ENCODE results near the gene PCNX2.
"Not testable (repeated sequence)": the region's sequence is repeated elsewhere in the genome, so short reads cannot be mapped to it uniquely, and the experiment has no call there.

Gene PCNX2

DNA sequence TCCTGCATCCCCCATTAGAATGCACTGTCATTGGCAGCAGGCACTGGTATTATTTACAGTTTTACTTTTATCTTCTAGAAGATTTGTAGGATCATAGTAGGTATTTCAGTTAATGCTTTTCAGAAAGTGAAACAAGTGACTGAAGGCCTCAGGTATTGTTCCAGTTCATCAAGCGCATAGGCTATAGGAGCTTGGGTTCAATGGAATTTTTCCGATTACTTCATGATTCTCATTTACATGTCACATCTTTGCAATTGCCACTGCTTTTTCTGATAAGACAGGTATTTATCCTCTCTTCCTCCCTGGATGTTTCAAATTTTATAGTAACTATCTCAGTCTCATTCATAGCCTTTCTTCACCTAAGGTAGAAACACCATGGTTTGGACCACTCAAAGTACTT lies 183.8 kb downstream of the PCNX2 start:
- Mint-ChIP-seq H3K27ac (no peak overlapping the region), H3K9me3 (no peaks in the 10 kb centered on the region), H3K4me3 (no peak overlapping the region), H3K4me1 (ENCODE audit: low read depth) (peaks cover 18% of the 10 kb centered on the region), H3K36me3 (ENCODE audit: low read depth) (peaks cover 66% of the 10 kb centered on the region), H3K27me3 (no peaks in the 10 kb centered on the region)
- DNase-seq = no peak

DNA sequence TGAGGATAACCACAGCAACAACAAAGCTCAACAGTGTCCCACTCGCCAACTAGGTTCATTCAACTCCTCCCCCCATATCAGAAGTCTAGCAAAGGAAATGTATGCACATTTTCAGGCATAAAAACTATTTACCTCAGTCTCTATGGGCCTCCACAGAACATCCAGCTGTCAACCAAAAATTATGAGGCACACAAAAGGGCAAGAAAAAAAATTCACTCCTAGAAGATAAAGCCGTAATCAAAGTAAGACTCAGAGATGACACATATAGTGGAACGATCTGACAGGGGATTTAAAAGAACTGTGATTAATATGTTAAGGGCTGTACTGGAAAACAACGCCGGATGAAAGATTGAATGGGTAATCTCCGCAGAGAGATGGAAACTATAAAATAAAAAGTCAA lies 186.4 kb downstream of the PCNX2 start:
- H3K36me3 Mint-ChIP-seq (ENCODE audit: low read depth) = peaks cover 71% of the 10 kb centered on the region
- H3K9me3 Mint-ChIP-seq = no peaks in the 10 kb centered on the region
- no peak for DNase-seq
- no peak overlapping the region for H3K4me3 Mint-ChIP-seq
- no peak overlapping the region for H3K27ac Mint-ChIP-seq
- H3K27me3 Mint-ChIP-seq = no peaks in the 10 kb centered on the region
- H3K4me1 Mint-ChIP-seq (ENCODE audit: low read depth) = peaks cover 15% of the 10 kb centered on the region

DNA sequence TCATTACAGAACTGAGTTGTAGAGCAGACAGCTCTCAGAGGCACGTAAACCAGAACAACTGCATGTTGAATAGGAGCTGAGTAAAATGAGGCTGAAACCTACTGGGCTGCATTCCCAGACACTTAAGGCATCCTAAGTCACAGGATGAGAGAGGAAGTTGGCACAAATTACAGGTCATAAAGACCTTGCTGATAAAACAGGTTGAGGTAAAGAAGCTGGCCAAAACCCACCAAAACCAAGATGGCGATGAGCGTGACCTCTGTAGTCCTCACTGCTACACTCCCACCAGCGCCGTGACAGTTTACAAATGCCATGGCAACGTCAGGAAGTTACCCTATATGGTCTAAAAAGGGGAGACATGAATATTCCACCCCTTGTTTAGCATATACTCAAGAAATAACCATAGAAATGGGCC lies 187.8 kb downstream of the PCNX2 start:
- H3K27me3 Mint-ChIP-seq; H3K4me1 Mint-ChIP-seq (ENCODE audit: low read depth); DNase-seq; H3K27ac Mint-ChIP-seq; H3K4me3 Mint-ChIP-seq; H3K9me3 Mint-ChIP-seq: not testable (repeated sequence)
- H3K36me3 Mint-ChIP-seq (ENCODE audit: low read depth) = peaks cover 72% of the 10 kb centered on the region

DNA sequence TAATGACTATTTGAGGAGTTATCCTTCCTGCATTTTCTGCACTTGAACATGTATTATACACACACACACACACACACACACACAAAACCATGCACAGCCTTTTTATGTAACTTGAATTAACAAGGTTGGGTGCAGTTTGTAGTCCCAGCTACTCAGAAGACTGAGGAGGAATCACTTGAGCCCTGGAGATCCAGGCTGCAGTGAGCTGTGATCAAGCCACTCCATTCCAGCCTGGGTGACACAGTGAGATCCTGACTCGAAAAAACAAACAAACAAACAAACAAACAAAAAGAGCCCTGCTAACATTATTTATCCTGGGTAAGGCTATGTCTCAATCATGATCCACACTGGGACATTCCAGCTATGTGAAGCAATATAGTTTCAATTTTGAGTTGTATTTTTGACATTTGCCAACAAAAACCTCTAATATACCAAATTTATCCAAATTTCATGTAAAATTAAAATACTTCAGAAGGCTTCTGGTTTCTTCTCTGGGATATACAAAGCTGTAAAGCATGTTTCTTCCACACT lies 188.3 kb downstream of the PCNX2 start:
- Mint-ChIP-seq H3K4me3 (no peak overlapping the region), H3K4me1 (ENCODE audit: low read depth) (peaks cover 5% of the 10 kb centered on the region), H3K36me3 (ENCODE audit: low read depth) (peaks cover 71% of the 10 kb centered on the region), H3K27me3 (no peaks in the 10 kb centered on the region), H3K9me3 (no peaks in the 10 kb centered on the region), H3K27ac (no peak overlapping the region)
- DNase-seq = no peak

DNA sequence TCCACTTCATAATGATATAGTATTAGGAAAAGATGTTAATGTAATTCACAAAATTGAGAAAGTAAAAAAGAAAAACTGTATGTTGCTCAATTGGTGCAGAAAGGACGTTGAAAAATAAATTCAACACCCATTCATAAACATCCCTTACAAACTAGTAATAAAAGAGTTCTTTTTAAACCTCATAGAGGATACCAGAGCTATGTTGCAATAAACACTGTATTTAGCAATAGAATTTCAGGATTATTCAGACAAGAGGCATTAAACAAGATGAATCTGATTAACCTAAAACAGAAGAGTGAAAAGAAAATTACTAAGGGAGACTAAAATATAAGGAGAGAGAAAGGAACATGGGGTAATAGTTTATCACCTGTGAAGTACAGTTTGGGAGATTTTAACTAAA lies 190.3 kb downstream of the PCNX2 start:
- Mint-ChIP-seq H3K27ac (no peak overlapping the region), H3K36me3 (ENCODE audit: low read depth) (peaks cover 62% of the 10 kb centered on the region), H3K27me3 (no peaks in the 10 kb centered on the region), H3K4me3 (no peak overlapping the region), H3K4me1 (ENCODE audit: low read depth) (peaks cover 5% of the 10 kb centered on the region), H3K9me3 (no peaks in the 10 kb centered on the region)
- no peak for DNase-seq

DNA sequence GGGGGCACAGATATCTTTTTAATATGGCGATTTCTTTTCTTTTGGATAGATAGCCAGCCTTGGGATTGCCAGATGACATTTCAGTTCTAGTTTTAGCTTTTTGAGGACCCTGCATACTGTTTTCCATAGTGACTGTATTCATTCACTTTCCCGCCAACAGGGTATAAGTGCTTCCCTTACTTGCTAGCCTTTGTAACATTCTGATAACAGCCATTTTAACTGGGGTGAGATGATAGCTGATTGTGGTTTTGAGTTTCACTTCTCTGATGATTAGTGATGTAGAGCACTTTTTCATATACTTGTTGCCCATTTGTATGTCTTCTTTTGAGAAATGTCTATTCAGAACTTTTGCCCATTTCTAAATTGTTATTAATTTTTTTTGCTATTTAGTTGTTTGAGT lies 193.2 kb downstream of the PCNX2 start:
- H3K36me3 Mint-ChIP-seq (ENCODE audit: low read depth) = peaks cover 48% of the 10 kb centered on the region
- no peaks in the 10 kb centered on the region for H3K9me3 Mint-ChIP-seq
- H3K27ac Mint-ChIP-seq = no peak overlapping the region
- peaks cover 13% of the 10 kb centered on the region for H3K4me1 Mint-ChIP-seq (ENCODE audit: low read depth)
- H3K4me3 Mint-ChIP-seq = no peak overlapping the region
- DNase-seq = no peak
- H3K27me3 Mint-ChIP-seq = no peaks in the 10 kb centered on the region

DNA sequence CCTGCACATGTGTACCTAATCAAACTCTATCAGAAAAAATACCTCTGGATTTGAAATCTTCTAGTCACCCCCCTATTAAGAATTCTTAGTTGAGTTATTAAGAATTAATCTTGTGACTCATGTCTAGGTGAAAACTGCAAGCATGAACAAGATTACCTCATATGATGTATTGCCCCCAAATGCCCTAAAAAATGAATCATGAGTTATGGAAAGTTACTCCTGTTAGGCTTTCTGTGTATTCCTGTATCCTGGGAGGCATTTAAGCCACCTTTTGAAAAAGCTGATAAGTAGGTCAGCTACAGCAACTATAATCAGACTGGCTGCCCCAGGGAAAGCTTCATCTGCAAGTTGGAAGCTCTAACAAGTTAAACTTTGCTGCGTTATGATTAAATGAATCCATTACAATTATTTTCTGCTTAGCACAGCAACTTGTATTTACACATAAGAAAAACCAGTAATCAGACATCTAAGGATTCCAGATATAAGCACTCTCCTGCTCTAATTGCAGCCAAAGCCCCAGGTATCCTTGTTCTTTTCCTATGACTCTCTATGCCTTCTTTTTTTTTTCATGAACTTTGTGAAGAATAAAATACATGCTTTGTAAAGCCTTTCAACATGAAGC lies 197.5 kb downstream of the PCNX2 start:
- no peak for DNase-seq
- no peak overlapping the region for H3K4me3 Mint-ChIP-seq
- peaks cover 60% of the 10 kb centered on the region for H3K36me3 Mint-ChIP-seq (ENCODE audit: low read depth)
- peak overlapping the region; percentile 38 for H3K27ac Mint-ChIP-seq
- H3K27me3 Mint-ChIP-seq = no peaks in the 10 kb centered on the region
- H3K4me1 Mint-ChIP-seq (ENCODE audit: low read depth) = peaks cover 17% of the 10 kb centered on the region
- no peaks in the 10 kb centered on the region for H3K9me3 Mint-ChIP-seq

DNA sequence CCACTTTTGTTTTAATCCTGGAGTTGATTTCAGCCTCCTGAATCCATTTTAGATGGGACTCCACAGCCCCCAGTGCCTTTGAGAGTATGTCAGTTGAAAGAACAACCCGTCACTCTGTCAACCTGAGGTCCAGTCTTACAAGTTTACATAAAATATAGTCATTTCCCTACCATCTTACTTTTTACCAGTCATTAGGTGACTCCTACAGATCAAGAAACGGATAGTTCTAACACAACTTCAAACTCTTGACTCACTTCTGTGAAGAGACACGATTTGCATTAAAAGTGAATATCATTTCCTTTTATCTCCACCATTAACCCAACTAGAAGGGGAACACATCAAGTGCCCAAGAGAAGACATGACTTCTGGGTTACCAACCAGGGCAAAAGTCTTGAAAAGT lies 198.0 kb downstream of the PCNX2 start:
- no peaks in the 10 kb centered on the region for H3K27me3 Mint-ChIP-seq
- H3K4me3 Mint-ChIP-seq = no peak overlapping the region
- DNase-seq = no peak
- H3K4me1 Mint-ChIP-seq (ENCODE audit: low read depth) = peaks cover 15% of the 10 kb centered on the region
- H3K36me3 Mint-ChIP-seq (ENCODE audit: low read depth) = peaks cover 56% of the 10 kb centered on the region
- H3K9me3 Mint-ChIP-seq = no peaks in the 10 kb centered on the region
- H3K27ac Mint-ChIP-seq = peak overlapping the region; percentile 38

DNA sequence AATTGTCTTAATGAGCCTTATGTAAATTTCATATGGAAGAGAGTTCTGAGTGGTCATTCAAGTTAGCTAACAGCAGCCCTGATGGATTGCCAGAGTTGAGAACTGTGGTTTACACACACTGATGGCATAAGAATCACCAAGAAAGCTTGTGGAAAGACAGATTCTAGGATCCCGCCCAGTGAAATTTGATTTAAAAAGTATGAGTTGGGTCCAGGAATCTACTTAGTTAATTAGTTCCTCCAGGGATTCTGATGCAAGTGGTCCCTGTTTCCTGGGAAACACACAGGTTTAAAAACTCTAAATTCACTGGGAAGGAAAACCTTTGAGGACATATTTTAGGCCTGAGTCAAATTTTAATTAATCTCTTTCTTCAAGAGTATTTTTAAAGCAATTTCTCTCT lies 200.8 kb downstream of the PCNX2 start:
- Mint-ChIP-seq H3K27ac (no peak overlapping the region), H3K4me3 (no peak overlapping the region), H3K4me1 (ENCODE audit: low read depth) (peaks cover 15% of the 10 kb centered on the region), H3K9me3 (no peaks in the 10 kb centered on the region), H3K36me3 (ENCODE audit: low read depth) (peaks cover 70% of the 10 kb centered on the region), H3K27me3 (no peaks in the 10 kb centered on the region)
- no peak for DNase-seq

DNA sequence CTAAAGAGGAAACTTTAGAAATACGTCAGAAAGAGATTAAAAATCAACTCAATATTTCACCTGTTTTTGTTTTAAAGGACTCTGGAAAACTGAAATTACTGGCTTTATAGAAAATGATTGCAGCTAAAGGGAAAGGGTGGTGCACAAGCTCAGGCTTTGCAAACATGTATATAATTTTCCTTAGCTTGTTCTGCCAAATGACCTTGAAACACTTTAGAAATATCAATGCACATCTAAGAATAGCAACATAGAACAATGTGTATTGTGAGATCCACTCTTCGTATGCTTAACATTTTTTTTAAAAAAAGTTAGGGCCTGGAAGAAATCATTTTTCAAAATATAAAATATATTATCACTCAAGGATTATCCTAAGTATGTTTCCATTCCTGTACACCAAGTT lies 201.3 kb downstream of the PCNX2 start:
- Mint-ChIP-seq H3K9me3 (no peaks in the 10 kb centered on the region), H3K4me3 (no peak overlapping the region), H3K36me3 (ENCODE audit: low read depth) (peaks cover 74% of the 10 kb centered on the region), H3K27me3 (no peaks in the 10 kb centered on the region), H3K4me1 (ENCODE audit: low read depth) (peaks cover 15% of the 10 kb centered on the region), H3K27ac (no peak overlapping the region)
- no peak for DNase-seq

DNA sequence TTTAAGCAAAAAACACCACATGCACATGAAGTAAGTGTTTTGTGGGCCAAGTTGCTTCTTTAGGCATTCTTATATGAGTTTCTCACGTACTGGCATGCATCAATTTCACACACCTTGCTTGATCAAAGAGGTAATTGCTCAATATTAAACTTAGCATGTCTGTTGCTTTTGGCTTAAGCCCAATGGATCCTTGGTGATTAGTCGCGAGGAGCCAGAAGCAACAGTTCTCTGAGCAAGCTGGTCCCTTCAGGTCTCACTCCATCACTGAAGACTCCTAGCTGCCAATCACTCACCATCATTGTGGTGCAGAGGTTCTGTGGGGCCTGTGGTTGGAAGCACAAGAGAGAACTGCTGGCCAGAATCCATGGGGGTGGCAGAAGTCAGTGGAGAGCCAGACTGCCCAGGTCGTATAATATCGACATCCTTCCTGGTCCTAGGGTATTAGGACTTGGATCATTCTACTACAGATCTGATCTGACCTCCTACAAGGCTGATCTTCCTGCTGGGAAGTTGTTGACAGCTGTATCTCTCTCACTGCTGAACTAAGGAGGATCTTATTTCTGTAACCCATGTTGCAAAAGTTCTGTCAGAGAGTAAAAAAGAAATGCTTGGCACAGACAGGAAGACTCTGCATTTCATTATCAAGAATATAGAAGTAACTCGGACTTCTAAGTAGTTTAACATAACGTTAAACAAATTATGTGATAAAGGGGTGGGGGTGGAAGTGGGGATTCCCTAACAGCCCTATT lies 204.6 kb downstream of the PCNX2 start:
- Mint-ChIP-seq H3K4me3 (no peak overlapping the region), H3K36me3 (ENCODE audit: low read depth) (peaks cover 77% of the 10 kb centered on the region), H3K4me1 (ENCODE audit: low read depth) (peaks cover 2% of the 10 kb centered on the region), H3K27me3 (no peaks in the 10 kb centered on the region), H3K27ac (no peak overlapping the region), H3K9me3 (no peaks in the 10 kb centered on the region)
- DNase-seq = no peak

DNA sequence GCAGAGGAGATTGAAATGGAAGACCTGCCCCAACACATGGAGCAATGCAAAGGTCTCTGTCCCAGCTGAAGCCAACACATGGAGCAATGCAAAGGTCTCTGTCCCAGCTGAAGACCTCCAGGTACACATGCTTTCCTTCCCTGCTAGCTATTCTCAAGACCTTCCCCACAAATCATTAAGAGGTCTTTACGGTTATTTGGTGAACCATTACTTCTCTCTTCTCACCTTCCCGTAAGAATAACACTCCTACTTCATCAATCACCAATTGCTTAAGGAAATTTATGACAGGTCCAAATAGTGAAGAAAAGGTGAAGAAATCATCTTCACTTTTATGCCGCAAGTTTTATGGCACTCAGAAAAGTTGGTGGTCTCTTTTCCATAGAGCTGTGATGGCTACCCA lies 206.3 kb downstream of the PCNX2 start:
- H3K36me3 Mint-ChIP-seq (ENCODE audit: low read depth) = peaks cover 77% of the 10 kb centered on the region
- H3K9me3 Mint-ChIP-seq = no peaks in the 10 kb centered on the region
- H3K27me3 Mint-ChIP-seq = no peaks in the 10 kb centered on the region
- peaks cover 2% of the 10 kb centered on the region for H3K4me1 Mint-ChIP-seq (ENCODE audit: low read depth)
- no peak overlapping the region for H3K27ac Mint-ChIP-seq
- DNase-seq = no peak
- H3K4me3 Mint-ChIP-seq = no peak overlapping the region

DNA sequence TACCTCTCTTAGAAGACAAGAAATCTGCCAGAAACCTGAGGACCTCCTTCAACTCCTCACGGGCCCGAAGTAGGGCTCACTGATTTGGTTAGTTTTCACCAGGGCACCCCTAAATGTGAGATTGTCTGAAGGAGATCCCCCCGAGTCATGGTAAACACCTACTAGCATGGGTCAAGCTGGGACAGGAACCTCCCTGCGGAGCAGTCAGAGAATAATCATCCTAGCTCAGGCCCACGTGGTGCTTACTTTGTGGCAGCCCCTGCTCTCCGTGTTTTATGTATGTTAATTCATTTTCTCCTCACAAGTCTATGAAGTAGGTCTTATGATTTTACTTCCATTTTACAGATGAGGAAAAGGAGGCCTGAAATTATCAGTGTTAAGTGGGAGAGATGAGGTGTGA lies 206.9 kb downstream of the PCNX2 start:
- no peak for DNase-seq
- no peak overlapping the region for H3K4me3 Mint-ChIP-seq
- peaks cover 2% of the 10 kb centered on the region for H3K4me1 Mint-ChIP-seq (ENCODE audit: low read depth)
- H3K27me3 Mint-ChIP-seq = no peaks in the 10 kb centered on the region
- no peak overlapping the region for H3K27ac Mint-ChIP-seq
- no peaks in the 10 kb centered on the region for H3K9me3 Mint-ChIP-seq
- H3K36me3 Mint-ChIP-seq (ENCODE audit: low read depth) = peaks cover 75% of the 10 kb centered on the region

DNA sequence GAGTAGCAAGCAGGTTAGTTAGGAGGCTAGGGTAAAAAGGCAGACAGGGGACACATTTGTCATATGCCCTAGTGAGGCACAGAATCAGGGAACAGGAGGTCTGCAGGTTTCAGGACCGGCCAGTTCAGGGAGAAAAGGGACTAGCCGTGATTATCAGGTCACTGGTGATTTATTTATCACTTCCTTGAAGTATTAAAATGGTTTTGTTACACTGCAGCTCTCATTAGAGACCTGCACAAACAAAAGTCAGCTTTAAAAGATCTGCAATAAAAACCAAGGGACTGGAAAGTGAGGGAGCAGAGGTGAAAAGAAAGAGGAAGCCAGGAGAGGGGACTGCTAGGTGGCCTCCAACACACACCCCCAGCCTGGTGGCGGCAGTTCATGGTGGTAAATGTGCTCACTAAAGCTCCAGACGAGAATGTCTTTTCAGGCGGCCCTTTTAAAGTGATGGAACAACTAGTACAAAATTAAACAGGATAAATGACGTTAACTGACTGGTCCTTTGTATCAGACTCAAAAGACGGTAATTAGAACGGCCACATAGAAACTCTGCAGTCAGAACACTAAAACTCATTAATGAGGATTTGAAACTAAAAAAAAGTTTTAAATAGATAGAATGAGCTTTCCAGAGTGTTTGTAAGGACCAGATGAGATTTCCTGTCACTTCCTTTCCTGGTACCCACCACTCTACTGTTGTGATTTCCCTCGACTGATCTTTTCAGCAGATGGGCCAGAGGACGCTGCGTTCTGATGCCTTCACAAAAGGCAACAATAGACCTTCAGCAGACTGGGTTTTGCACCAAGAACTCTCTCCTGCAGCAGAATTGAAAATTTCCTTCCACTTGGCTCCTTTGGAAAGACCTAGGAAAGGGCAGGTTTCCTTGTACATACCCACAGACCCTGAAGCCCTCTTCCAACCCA lies 208.3 kb downstream of the PCNX2 start:
- Mint-ChIP-seq H3K27ac (no peak overlapping the region), H3K27me3 (no peaks in the 10 kb centered on the region), H3K4me1 (ENCODE audit: low read depth) (no peaks in the 10 kb centered on the region), H3K4me3 (no peak overlapping the region), H3K9me3 (no peaks in the 10 kb centered on the region), H3K36me3 (ENCODE audit: low read depth) (peaks cover 73% of the 10 kb centered on the region)
- DNase-seq = no peak

Data from activated T-cell treated with anti-CD3 and anti-CD28 coated beads, Interleukin-2, amount 50 U/mL, for 24 hours (primary cell).